Kidney (tissue), 14 donors: ENCODE data around the gene PRKACA. TPM values are rescaled to one million over a fixed set of nuclear protein-coding genes. Genes with fewer than 3 reads are reported as not detected.

ENCODE experiments used
- DNase-seq, 5 donors: peaks; one replicate each; pipeline ENCODE4 v3.0.0-alpha.2; 2013 to 2020
- FAIRE-seq: peaks from 2 replicates; lab custom pipeline; 2012; peaks lifted over from hg19 to GRCh38; lab: Jason Lieb, UNC
- H3K27ac ChIP-seq, 2 donors: one replicate each; pipeline ENCODE4 v1.7.0; 2013; ENCODE audit warnings: low read depth in 2 of 2, low read length in 2 of 2, inconsistent platforms in 1 of 2
- H3K27me3 ChIP-seq: one replicate; pipeline ENCODE4 v1.7.1; 2013; ENCODE audit warnings: low read length, inconsistent platforms; ENCODE audit not compliant: control insufficient read depth, insufficient read depth
- H3K36me3 ChIP-seq, 3 donors: one replicate each; pipeline versions ENCODE4 v1.7.0 to v1.7.1; 2013; ENCODE audit warnings: low read length in 3 of 3, control low read depth in 1 of 3, inconsistent platforms in 1 of 3; ENCODE audit not compliant: insufficient read depth in 3 of 3, control insufficient read depth in 2 of 3
- H3K4me1 ChIP-seq, 3 donors: one replicate each; pipeline versions ENCODE4 v1.7.0 to v1.7.1; 2013; ENCODE audit warnings: low read length in 3 of 3, inconsistent platforms in 1 of 3, low read depth in 1 of 3; ENCODE audit not compliant: control insufficient read depth in 2 of 3, insufficient read depth in 2 of 3
- H3K4me3 ChIP-seq, 3 donors: one replicate each; pipeline versions ENCODE4 v1.7.0 to v1.8.1; 2013; ENCODE audit warnings: low read length in 3 of 3, control low read depth in 1 of 3, inconsistent platforms in 1 of 3
- H3K9ac ChIP-seq, 3 donors: one replicate each; pipeline versions ENCODE4 v1.7.0 to v1.7.1; 2013; ENCODE audit warnings: low read length in 3 of 3, control low read depth in 1 of 3, inconsistent platforms in 1 of 3
- H3K9me3 ChIP-seq, 3 donors: one replicate each; pipeline versions ENCODE4 v1.7.0 to v1.7.1; 2013; ENCODE audit warnings: low read length in 3 of 3, control low read depth in 1 of 3, inconsistent platforms in 1 of 3; ENCODE audit not compliant: control insufficient read depth in 2 of 3, insufficient read depth in 1 of 3
- intact Hi-C: fragments of 100-400 bp; cut with DNase I; formaldehyde crosslinking; loops from one replicate; pipeline ENCODE4 v1.11.1; 2022
- polyA plus RNA-seq: library from polyadenylated mRNA; stranded (reverse); fragments of 350-450 nt; fragmentation: Illumina TruSeq; extraction: RNeasy Lipid Tissue Mini Kit (QIAGEN cat#74804); gene quantifications from one replicate; pipeline ENCODE4 v1.2.3, GENCODE V29; 2014; ENCODE audit warnings: low read depth, low replicate concordance; ENCODE audit not compliant: insufficient read depth
- total RNA-seq: library from RNA; stranded (reverse); fragmentation: NEBNext Ultra II Directional; extraction: Animal tissue kit (Norgen Biotek cat#: 25700); gene quantifications from one replicate; pipeline ENCODE4 v1.2.1, GENCODE V29; 2021
- TF ChIP-seq, protein P1 (sequence below): IDR thresholded peaks from 3 replicates; pipeline ENCODE4 v1.5.1; 2012; ENCODE audit warnings: mild to moderate bottlenecking, moderate library complexity, borderline replicate concordance; ENCODE audit not compliant: insufficient read depth; ENCODE audit errors: extremely low read depth
- donor health status: control.
- donor health status: control.
- donor health status: control.
- donor health status: control.
- donor health status: control.
- donor health status: DM: yes; HTN: yes; CAD: no.
- donor health status: Normal renal cell carcinoma (clear cell type).

The PRKACA gene
- total and polyA plus RNA-seq, 2 donors from 2014 or later: 51.4 to 92.3 TPM

- FAIRE-seq (no peak), DNase-seq (no peak)
- TF ChIP-seq, protein P1, sequence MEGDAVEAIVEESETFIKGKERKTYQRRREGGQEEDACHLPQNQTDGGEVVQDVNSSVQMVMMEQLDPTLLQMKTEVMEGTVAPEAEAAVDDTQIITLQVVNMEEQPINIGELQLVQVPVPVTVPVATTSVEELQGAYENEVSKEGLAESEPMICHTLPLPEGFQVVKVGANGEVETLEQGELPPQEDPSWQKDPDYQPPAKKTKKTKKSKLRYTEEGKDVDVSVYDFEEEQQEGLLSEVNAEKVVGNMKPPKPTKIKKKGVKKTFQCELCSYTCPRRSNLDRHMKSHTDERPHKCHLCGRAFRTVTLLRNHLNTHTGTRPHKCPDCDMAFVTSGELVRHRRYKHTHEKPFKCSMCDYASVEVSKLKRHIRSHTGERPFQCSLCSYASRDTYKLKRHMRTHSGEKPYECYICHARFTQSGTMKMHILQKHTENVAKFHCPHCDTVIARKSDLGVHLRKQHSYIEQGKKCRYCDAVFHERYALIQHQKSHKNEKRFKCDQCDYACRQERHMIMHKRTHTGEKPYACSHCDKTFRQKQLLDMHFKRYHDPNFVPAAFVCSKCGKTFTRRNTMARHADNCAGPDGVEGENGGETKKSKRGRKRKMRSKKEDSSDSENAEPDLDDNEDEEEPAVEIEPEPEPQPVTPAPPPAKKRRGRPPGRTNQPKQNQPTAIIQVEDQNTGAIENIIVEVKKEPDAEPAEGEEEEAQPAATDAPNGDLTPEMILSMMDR: peak; percentile 54
- intact Hi-C loops: loop anchor here (10.0 kb wide), 1 partner anchor 174 kb away; no protein-coding TSS in a partner anchor
- Histone ChIP-seq H3K4me1 (peaks cover 0 to 14% (median 11%) of the 10 kb centered on the region in 3 donors), H3K36me3 (no peaks in the 10 kb centered on the region), H3K9ac (no peak overlapping the region), H3K9me3 (no peaks in the 10 kb centered on the region), H3K27ac (no peak overlapping the region), H3K27me3 (no peaks in the 10 kb centered on the region), H3K4me3 (peak overlapping the region in 1 of 3 donors; percentile 35)
These were observed 58.5 kb downstream of the PRKACA start for GRCh38 chr19:14059093-14059480.

DNA sequence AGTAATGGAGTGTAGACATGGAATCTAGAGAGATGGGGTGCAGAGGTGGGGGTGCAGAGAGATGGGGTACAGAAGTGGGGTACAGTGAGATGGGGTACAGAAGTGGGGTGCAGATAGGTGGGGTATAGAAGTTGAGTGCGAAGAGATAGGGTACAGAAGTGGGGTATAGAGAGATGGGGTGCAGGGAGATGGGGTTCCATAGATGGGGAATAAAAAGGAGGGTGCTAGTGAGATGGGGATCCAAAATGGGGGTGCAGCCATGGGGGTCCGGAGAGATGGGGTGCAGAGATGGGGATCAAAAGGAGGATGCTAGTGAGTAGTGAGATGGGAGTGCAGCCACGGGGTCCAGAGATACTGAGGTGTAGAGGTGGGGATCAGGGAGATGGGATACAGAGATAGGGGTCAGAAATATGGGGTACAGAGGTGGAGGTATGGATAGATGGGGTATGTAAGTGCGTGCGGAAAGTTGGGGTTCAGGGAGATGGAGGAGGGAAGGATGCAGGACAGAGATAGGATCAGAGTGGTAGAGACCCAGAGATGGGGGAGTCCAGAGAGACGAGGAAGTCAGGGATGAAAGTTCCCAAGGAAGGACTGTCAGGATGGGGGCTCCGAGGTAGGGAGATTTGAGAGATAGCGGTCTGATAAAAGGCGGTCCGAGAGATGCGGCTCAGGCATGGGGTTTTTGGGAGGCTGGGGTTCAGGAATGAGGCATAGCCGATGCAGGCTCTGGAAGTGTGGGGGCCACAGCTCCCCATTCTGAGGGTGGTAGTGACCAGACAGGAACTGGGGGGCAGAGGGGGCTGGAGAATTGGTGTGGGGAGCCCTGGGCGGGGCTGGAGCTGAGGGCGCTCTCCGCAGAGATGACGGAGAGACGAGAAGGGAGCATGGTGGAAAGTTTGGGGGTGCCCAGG lies 59.1 kb downstream of the PRKACA start:
- Histone ChIP-seq H3K36me3 (no peaks in the 10 kb centered on the region), H3K27ac (no peak overlapping the region), H3K9me3 (no peaks in the 10 kb centered on the region), H3K4me3 (no peak overlapping the region), H3K9ac (peak overlapping the region in 1 of 3 donors; percentile 15), H3K27me3 (no peaks in the 10 kb centered on the region), H3K4me1 (peaks cover 0 to 14% (median 11%) of the 10 kb centered on the region in 3 donors)
- intact Hi-C loops: loop anchor here (10.0 kb wide), 1 partner anchor 174 kb away; no protein-coding TSS in a partner anchor
- TF ChIP-seq, protein P1: no peak
- no peak for FAIRE-seq
- no peak for DNase-seq

DNA sequence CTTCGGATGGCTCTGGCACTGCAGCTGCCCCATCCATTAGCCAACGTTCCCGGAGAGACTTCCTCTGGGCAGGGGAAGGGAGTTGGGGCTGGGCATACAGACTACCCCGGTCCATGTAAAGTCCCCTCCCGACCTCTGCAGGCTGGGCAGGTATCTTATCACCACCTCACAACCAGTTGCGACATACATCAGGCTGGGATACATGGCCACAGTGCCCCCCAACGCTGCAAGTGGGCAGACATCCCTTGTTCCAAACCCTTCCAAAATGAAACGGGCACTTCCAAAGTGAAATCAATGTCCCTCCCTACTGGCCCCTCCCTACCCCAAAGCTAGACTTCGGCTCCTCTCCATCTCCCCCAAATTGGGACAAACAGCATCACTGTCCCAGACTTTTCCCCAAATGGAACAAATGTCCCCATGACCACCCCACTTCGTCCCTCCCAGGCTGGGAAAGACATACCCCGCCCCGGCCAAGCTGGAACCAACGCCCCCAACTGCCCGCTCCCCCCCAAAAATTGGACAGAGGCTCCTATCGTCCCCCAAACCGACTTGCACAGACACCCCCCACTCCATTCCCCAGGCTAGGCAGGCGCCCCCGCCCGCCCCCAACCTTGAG lies 60.7 kb downstream of the PRKACA start:
- intact Hi-C loops: loop anchor here (10.0 kb wide), 1 partner anchor 172 kb away; no protein-coding TSS in a partner anchor
- Histone ChIP-seq H3K4me1 (peaks cover 0 to 12% (median 11%) of the 10 kb centered on the region in 3 donors), H3K36me3 (no peaks in the 10 kb centered on the region), H3K27me3 (no peaks in the 10 kb centered on the region), H3K27ac (no peak overlapping the region), H3K9me3 (no peaks in the 10 kb centered on the region), H3K4me3 (no peak overlapping the region), H3K9ac (no peak overlapping the region)
- TF ChIP-seq, protein P1: no peak
- DNase-seq (no peak), FAIRE-seq (no peak)
